Fibroblast of lung (primary cell): ENCODE data around the gene OXCT2.
"Not testable (repeated sequence)": the region's sequence is repeated elsewhere in the genome, so short reads cannot be mapped to it uniquely, and the experiment has no call there.

Experiments
- EZH2 ChIP-seq: IDR thresholded peaks from 2 replicates; pipeline ENCODE4 v1.5.1; 2012; ENCODE audit warnings: low read length, control low read depth, mild to moderate bottlenecking; ENCODE audit errors: missing control alignments
- TF ChIP-seq, protein P1 (sequence below), 2 donors: IDR thresholded peaks in 1 of 2; conservative IDR thresholded peaks in 1 of 2; 1 replicate in 1 of 2; 2 replicates in 1 of 2; pipeline ENCODE4 v1.5.1; 2011 to 2012; ENCODE audit warnings: low read length in 2 of 2, control low read depth in 1 of 2, inconsistent platforms in 1 of 2, low read depth in 1 of 2, mild to moderate bottlenecking in 1 of 2

DNA sequence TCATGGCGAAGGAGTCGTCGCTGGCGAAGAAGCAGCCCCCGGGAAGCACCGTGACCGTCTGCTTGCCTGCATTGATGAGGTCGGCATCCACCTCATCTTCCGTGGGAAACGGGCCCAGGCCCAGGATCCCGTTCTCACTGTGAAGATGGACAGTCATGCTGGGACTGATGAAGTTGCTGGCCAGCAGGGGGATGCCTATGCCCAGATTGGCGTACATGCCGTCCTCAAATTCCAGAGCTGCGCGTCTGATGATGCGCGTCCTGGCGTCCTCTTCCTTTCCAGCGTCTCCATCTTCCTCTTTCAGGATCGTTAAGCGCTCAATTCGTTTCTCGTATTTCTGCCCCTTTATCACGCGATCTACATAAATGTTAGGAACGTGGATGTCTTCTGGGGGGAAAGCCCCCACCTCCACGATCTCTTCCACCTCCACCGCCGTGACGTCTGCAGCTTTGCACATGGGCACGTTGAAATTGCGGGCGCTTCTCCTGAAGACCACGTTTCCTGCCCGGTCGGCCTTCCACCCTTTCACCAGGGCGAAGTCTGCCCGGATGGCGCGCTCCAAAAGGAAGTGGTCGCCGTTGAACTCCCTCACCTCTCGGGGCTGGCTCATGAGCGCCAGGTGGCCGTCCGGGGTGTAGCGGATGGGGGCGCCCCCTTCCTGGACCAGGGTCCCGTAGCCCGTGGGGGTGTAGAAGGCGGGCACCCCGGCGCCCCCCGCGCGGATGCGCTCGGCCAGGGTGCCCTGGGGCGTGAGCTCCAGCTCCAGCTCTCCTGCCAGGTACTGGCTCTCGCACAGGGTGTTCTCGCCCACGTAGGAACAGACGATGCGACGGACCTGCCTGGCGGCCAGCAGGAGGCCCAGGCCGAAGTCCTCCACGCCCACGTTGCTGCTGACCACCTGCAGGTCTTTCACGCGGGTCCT is 787 bp downstream of the OXCT2 start:
- TF ChIP-seq, protein P1, sequence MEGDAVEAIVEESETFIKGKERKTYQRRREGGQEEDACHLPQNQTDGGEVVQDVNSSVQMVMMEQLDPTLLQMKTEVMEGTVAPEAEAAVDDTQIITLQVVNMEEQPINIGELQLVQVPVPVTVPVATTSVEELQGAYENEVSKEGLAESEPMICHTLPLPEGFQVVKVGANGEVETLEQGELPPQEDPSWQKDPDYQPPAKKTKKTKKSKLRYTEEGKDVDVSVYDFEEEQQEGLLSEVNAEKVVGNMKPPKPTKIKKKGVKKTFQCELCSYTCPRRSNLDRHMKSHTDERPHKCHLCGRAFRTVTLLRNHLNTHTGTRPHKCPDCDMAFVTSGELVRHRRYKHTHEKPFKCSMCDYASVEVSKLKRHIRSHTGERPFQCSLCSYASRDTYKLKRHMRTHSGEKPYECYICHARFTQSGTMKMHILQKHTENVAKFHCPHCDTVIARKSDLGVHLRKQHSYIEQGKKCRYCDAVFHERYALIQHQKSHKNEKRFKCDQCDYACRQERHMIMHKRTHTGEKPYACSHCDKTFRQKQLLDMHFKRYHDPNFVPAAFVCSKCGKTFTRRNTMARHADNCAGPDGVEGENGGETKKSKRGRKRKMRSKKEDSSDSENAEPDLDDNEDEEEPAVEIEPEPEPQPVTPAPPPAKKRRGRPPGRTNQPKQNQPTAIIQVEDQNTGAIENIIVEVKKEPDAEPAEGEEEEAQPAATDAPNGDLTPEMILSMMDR (conservative IDR thresholded peaks at IDR 0.05 in 1 of 2, IDR thresholded peaks at IDR 0.05 in 1 of 2; ENCODE audit: low read depth in 1 of 2, low read length in 2 of 2), result not testable (repeated sequence)
- not testable (repeated sequence) for TF ChIP-seq EZH2
